HCT116 (cell line): ENCODE measurements around the gene CNTN2.

Experiments
- CEBPB ChIP-seq: IDR thresholded peaks from 2 replicates; pipeline ENCODE4 v1.6.1; 2012; ENCODE audit warnings: low read depth
- EZH2 ChIP-seq: fragments of 200-600 bp; sonication (generic); IDR thresholded peaks from 2 replicates; pipeline ENCODE4 v1.6.1; 2017; ENCODE audit warnings: antibody characterized with exemption, mixed run types
- JUND ChIP-seq: IDR thresholded peaks from 2 replicates; pipeline ENCODE4 v1.6.1; 2012
- POLR2A ChIP-seq: IDR thresholded peaks from 2 replicates; pipeline ENCODE4 v1.7.0; 2011; ENCODE audit warnings: borderline replicate concordance; ENCODE audit not compliant: insufficient read depth, insufficient read length; ENCODE audit errors: extremely low read depth
- SIN3A ChIP-seq: IDR thresholded peaks from 2 replicates; pipeline ENCODE4 v1.6.1; 2012; ENCODE audit warnings: low read depth
- TF ChIP-seq, protein P1 (sequence below), 3 experiments: fragments of 200-600 bp in 1 of 3; sonication (generic) in 1 of 3; IDR thresholded peaks in 2 of 3; conservative IDR thresholded peaks in 1 of 3; 2 replicates each; pipeline ENCODE4 v1.5.1; 2012 to 2017; ENCODE audit warnings: low read depth in 2 of 3, low read length in 2 of 3, antibody characterized with exemption in 1 of 3, borderline replicate concordance in 1 of 3, control low read depth in 1 of 3, mild to moderate bottlenecking in 1 of 3, mixed read lengths in 1 of 3, mixed run types in 1 of 3, moderate library complexity in 1 of 3; ENCODE audit not compliant: insufficient read depth in 1 of 3

DNA sequence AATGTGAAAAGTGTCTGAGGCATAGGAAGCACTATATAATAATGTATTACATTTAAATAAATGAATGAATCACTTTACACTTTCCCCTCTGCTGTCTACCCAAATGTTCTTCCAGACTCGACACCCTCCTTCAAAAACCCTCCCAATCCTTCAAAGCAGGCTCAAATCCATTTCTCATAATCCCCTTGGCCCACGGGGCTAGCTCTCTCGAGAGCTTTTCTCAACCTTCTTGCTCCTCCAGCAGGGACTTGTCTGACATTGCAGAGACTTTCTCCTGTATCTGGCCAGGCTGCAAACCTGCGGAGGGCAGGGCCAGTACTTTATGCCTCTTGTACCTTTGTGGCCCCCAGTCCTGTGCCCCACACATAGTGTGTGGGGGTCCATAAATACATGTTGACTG, 14.1 kb upstream of the CNTN2 start:
- TF ChIP-seq, protein P1, sequence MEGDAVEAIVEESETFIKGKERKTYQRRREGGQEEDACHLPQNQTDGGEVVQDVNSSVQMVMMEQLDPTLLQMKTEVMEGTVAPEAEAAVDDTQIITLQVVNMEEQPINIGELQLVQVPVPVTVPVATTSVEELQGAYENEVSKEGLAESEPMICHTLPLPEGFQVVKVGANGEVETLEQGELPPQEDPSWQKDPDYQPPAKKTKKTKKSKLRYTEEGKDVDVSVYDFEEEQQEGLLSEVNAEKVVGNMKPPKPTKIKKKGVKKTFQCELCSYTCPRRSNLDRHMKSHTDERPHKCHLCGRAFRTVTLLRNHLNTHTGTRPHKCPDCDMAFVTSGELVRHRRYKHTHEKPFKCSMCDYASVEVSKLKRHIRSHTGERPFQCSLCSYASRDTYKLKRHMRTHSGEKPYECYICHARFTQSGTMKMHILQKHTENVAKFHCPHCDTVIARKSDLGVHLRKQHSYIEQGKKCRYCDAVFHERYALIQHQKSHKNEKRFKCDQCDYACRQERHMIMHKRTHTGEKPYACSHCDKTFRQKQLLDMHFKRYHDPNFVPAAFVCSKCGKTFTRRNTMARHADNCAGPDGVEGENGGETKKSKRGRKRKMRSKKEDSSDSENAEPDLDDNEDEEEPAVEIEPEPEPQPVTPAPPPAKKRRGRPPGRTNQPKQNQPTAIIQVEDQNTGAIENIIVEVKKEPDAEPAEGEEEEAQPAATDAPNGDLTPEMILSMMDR (IDR thresholded peaks at IDR 0.05 in 2 of 3, conservative IDR thresholded peaks at IDR 0.05 in 1 of 3; ENCODE audit: borderline replicate concordance in 1 of 3, insufficient read depth in 1 of 3, low read depth in 2 of 3, low read length in 2 of 3), result no peak
- TF ChIP-seq CEBPB (no peak), JUND (no peak), POLR2A (no peak), EZH2 (no peak), SIN3A (no peak)
